ENCODE measurements around the gene AICDA. TPM values are rescaled to one million over a fixed set of nuclear protein-coding genes. Genes with fewer than 3 reads are reported as not detected.
"Not testable (repeated sequence)": the region's sequence is repeated elsewhere in the genome, so short reads cannot be mapped to it uniquely, and the experiment has no call there.

Gene AICDA
- total RNA-seq, 4 donors from 2014 or later: 0.63 TPM; not detected in 3

GRCh38 chr12:8630131-8630530, 17.5 kb upstream of the AICDA start:
- TF ChIP-seq, protein P1, sequence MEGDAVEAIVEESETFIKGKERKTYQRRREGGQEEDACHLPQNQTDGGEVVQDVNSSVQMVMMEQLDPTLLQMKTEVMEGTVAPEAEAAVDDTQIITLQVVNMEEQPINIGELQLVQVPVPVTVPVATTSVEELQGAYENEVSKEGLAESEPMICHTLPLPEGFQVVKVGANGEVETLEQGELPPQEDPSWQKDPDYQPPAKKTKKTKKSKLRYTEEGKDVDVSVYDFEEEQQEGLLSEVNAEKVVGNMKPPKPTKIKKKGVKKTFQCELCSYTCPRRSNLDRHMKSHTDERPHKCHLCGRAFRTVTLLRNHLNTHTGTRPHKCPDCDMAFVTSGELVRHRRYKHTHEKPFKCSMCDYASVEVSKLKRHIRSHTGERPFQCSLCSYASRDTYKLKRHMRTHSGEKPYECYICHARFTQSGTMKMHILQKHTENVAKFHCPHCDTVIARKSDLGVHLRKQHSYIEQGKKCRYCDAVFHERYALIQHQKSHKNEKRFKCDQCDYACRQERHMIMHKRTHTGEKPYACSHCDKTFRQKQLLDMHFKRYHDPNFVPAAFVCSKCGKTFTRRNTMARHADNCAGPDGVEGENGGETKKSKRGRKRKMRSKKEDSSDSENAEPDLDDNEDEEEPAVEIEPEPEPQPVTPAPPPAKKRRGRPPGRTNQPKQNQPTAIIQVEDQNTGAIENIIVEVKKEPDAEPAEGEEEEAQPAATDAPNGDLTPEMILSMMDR (IDR thresholded peaks at IDR 0.05): no peak
- no peak for ATAC-seq (ENCODE audit: low FRiP score)
- DNase-seq (ENCODE audit: low spot score): no peak

DNA sequence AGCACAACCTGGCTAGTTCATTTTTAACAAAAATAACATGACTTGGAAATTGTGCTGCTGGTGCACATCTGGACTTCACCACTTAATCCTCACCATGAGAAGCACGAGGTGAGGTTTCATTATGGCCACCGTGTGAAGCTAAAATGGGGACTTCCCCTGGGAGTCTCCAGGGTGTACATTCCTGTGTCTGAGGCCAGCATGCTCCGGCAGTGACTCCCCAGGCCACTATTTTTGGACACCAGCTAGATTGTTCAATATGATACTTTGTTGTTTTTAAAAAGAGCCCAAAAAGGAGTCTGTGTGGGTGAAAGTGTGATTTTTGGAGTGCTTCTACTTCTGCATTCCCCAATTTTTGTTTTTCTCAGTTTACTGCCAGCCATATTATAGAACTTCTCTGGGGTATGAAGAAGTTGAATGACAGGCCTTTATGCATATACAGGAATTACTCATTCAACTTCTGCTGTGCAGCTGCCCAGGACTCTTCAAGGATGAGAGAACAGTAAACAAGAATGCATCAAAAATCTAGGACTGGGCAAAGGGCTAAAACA, 16.9 kb upstream of the AICDA start:
- TF ChIP-seq, protein P1 (IDR thresholded peaks at IDR 0.05): no peak
- no peak for DNase-seq (ENCODE audit: low spot score)
- ATAC-seq (ENCODE audit: low FRiP score): no peak

DNA sequence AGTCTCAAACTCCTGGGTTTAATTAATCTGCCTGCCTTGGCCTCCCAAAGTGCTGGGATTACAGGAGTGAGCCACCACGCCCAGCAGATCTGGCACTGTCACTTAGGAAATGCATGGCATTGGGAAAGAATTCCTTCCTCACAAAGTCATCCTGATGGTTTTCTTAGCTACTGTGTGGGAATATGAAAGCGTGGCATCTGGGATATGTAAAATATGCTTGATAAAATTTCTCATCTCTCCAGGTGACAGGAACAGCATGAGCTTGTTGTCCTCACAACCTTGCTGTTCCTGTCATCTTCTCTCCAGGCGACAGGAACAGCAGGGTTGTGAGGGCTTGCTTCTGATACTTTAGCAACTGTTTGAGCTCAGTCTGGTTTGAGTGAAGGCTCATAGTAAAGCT, 16.1 kb upstream of the AICDA start:
- no peak for DNase-seq (ENCODE audit: low spot score)
- TF ChIP-seq, protein P1 (IDR thresholded peaks at IDR 0.05): no peak
- ATAC-seq (ENCODE audit: low FRiP score): no peak

GRCh38 chr12:8624750-8625149, 12.1 kb upstream of the AICDA start:
- not testable (repeated sequence) for DNase-seq (ENCODE audit: low spot score); ATAC-seq (ENCODE audit: low FRiP score)

DNA sequence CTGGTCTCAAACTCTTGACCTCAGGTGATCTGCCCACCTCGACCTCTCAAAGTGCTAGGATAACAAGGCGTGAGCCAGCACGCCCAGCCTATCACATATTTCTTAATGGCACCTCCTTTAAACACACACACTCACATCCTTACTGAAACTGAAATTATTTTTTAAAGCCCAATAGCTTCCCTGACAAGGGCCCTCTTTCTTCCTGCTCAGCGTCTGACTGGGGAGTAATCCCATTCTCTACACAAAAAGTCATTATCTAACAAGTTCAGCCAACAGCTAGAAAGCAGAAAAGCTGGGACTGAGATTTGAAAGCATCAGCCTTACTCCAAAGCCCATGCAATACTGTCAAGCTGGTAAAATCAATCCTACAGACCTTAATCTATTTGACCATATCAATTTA, 10.0 kb upstream of the AICDA start:
- DNase-seq (ENCODE audit: low spot score) (no peak), ATAC-seq (ENCODE audit: low FRiP score) (no peak)
- TF ChIP-seq, protein P1 (IDR thresholded peaks at IDR 0.05): no peak

GRCh38 chr12:8615206-8615605, 2.5 kb upstream of the AICDA start:
- TF ChIP-seq, protein P1 (IDR thresholded peaks at IDR 0.05): no peak
- DNase-seq (ENCODE audit: low spot score) (no peak), ATAC-seq (ENCODE audit: low FRiP score) (no peak)

- DNase-seq (ENCODE audit: low spot score); ATAC-seq (ENCODE audit: low FRiP score): not testable (repeated sequence)
These were observed 1.2 kb upstream of the AICDA start for GRCh38 chr12:8613881-8614280.

- DNase-seq (ENCODE audit: low spot score) (no peak), ATAC-seq (ENCODE audit: low FRiP score) (no peak)
- TF ChIP-seq, protein P1 (IDR thresholded peaks at IDR 0.05): no peak
These were observed 3.5 kb downstream of the AICDA start for GRCh38 chr12:8609061-8609570.
